DMS79 treated with DMSO at 0.1 percent for 48 hours (cell line): ENCODE measurements around the gene NEO1.
"Not testable (repeated sequence)": the region's sequence is repeated elsewhere in the genome, so short reads cannot be mapped to it uniquely, and the experiment has no call there.

Experiments used
- DNase-seq: peaks from one replicate; lab custom pipeline; 2025; lab: John Stamatoyannopoulos, UW

Gene NEO1

GRCh38 chr15:73264881-73265280, 212.6 kb downstream of the NEO1 start:
- no peak for DNase-seq

DNA sequence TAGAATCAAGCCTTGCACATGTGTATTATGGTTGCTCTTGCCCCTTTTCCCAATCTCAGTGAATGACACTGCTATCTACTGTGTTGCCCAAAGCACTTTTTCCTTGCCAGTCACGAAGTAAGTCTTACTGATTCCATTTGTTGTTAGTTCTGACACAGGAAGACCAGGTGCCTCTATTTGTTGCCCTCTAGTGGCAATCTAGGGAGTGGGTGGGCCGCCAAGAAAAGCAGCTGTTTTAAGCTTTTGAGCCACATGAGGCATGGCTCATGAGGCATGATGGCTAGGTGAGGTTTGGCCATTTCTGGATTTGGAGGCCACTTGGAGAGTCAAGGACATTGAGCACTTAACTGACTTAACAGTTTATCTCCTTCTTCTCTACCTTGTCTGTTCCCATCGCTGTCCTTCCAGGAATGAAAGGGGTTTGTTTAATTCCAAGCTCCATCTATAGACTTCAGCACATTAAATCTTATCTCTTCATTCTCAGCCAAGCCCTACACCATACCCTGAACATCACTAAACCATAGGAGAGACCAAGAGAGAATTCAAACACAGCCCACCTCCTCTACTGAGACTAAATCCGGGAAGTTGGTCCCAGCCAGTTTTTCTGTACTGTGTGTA, 213.4 kb downstream of the NEO1 start:
- DNase-seq: no peak

DNA sequence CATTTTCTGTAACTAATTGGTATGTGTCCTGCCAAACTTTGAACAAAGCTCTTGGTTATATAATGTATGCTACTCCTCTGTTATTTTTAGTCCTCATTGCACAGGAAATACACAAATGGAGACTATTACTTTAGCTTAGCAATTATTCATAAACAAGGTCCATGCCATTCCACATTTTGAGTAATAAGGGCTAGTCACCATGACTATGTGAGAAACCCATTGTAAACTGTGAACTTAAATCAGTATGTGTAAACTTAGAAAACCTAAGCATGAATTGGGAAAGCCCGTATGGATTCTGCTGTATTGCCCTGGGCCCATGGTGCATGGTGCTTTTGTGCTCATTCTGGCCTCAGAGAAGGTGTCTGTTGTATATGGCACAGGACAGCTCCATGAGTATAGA, 216.2 kb downstream of the NEO1 start:
- no peak for DNase-seq

DNA sequence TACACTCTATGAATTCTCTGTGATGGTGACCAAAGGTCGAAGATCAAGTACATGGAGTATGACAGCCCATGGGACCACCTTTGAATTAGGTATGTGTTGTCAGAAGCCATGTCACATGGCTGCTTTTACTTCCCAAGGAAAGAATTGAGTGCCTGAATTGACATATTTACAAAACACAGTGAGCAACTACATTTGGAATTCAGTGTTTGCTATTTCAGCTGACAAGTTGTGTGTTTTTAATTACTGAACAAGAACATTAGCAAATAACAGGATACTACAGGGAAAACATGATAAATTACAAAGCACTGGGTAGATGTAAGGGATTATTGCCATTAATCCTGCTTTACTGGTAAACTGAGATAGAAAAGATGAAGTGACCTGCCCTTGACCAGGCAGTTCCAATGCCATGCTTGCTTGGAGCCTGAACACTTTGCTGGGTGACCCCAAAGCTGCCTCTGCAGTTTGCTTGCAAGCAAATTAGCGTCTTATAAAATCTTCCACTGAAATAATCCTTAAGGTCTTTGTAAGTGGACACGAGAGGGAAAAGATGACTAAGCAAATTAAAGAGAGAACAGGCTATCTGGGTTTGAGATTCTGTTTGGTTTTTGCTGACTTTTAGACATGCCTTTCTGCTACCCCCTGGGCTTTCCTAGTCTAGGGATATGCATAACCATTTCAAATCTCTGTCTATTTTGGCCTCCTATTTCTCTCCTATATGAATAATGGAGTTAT, 218.3 kb downstream of the NEO1 start:
- DNase-seq: no peak

DNA sequence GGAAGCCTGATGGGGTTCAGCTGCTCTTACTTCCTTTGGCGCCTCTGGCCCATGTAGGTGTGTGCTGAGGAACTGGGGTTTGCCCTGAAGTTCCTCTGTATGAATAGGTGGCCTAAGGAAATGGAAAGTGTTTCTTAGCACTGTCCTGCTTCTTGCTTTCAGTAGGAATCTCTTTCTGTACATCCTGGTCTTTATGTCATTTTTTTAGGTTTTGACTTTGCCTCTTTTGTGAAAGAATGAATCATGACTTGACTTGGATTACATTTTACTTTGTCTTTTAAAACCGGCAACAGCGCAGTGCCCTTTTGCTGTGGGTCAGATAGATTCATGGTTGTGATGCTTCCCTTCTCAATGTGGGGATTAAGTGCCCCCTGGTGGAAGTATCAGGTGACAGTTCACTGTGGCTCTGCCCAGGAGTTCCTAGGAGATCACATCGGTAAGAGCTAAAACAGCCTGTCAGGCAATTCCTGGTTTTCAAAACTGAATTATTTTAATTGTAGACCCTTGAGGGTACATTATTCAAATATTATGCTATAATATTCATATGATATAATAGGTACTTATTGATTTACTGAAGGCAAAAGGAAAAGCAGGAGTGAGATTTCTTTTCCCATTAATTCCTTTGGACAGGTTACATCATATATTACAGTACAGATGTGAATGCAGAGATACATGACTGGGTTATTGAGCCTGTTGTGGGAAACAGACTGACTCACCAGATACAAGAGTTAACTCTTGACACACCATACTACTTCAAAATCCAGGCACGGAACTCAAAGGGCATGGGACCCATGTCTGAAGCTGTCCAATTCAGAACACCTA, 221.1 kb downstream of the NEO1 start:
- DNase-seq: peak; percentile 3

DNA sequence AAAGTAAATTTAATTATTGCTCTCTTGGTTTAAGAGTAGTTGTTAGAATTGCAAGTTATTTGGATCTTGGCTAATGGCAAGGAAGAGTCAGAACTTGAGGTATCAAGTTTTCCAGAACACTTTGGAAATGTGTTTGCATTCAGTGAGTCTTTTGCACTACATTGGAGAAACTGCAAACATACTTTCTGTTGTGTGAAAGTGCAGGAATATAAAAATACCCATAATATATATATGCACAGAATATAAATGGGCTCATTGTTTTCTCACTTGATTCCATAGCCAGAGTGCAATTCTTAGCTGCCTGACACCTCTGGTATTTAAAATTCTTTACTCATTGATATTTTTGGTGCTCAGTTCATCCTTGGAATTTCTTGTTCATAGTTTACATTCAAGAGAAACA, 223.6 kb downstream of the NEO1 start:
- no peak for DNase-seq

DNA sequence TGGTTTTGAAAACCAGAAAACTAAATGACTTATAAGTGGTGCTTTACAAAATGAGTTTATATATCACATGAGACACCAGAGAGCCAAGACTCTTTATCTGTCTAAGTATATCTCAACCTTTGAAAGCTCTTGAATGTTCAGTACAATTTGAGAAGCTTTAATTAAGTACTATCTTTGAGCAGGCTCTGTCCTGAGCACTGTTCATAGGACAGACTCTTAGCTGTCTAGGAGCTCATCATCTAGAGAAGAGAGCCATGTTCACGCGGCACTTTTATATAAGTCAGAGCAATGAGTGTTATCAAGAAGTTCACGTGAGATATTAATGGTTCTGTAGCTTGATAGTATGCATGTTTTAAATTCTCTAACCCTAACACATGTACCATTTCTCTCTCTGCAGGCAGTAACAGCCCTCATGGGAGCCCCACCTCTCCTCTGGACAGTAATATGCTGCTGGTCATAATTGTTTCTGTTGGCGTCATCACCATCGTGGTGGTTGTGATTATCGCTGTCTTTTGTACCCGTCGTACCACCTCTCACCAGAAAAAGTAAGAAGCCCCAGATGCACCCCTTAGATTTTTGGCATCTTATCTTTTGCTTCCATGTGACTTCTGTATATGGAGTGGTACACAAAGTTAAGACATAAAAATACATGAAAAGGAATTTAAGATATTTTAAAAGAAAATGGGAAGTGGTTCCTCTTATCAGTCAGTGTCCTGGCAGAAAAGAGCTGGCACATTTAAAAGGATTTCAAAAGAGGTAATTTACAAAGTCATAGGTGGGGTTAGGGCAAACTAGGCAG, 230.5 kb downstream of the NEO1 start:
- no peak for DNase-seq

GRCh38 chr15:73283366-73283962, 231.2 kb downstream of the NEO1 start:
- DNase-seq: no peak

GRCh38 chr15:73284090-73284716, 231.9 kb downstream of the NEO1 start:
- no peak for DNase-seq

- DNase-seq: no peak
Measured at GRCh38 chr15:73286311-73286710, 234.0 kb downstream of the NEO1 start.

DNA sequence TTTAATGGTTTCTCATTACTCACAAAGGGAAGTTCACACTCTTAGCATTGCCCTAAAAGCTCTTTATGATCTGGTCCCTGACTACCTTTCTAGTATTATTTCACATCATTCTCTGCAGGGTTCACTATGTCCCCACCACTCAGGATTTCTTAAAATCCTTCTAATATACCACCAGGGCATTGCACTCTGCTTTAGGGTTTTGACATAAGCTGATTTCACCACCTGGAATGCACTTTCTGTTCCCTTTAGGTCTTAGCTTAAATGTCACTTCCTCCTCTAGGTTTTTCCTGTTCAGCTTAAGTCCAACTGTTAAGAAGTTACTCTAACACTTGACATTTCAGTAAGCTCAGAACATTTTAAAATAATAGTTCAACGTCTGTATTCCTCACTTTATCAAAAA, 234.8 kb downstream of the NEO1 start:
- DNase-seq: no peak

GRCh38 chr15:73291441-73291840, 239.2 kb downstream of the NEO1 start:
- no peak for DNase-seq

GRCh38 chr15:73293773-73294172, 241.5 kb downstream of the NEO1 start:
- DNase-seq: no peak

- no peak for DNase-seq
Measured at GRCh38 chr15:73295630-73296286, 243.5 kb downstream of the NEO1 start.

- DNase-seq: no peak
Measured at GRCh38 chr15:73296609-73297353, 244.5 kb downstream of the NEO1 start.

GRCh38 chr15:73298522-73299245, 246.4 kb downstream of the NEO1 start:
- DNase-seq: no peak

GRCh38 chr15:73300286-73300685, 248.0 kb downstream of the NEO1 start:
- not testable (repeated sequence) for DNase-seq

DNA sequence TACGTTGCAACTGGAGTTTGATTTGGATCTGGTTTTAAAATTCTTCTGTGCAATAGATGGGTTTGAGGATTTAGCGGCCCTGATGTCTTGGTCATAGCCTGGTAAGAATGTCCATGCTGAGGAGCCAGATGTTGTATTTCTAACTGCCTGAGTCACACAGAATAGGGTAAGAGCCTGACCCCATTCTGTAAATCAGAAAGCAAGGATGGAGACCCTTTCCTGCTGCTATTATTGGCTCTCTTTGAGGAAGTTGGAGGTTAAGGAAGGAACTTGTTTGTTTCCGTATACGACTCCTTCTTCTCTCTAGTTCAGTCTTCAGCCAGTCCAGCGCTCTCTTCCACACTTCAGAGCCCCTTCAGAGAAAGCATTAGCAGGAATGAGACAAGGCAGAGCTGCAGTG, 251.4 kb downstream of the NEO1 start:
- no peak for DNase-seq
